Spinal cord (tissue), 10 donors: ENCODE measurements around the gene RAP1GAP2. TPM values are rescaled to one million over a fixed set of nuclear protein-coding genes. Genes with fewer than 3 reads are reported as not detected.
"Not testable (repeated sequence)": the region's sequence is repeated elsewhere in the genome, so short reads cannot be mapped to it uniquely, and the experiment has no call there.

Experiments used
- DNase-seq, 6 donors: peaks; one replicate each; pipeline versions ENCODE4 v3.0.0 to v3.0.0-alpha.2; 2013 to 2015; ENCODE audit warnings: low spot score in 6 of 6, low read depth in 4 of 6
- H3K27ac ChIP-seq: one replicate; pipeline ENCODE4 v1.5.1; 2013; ENCODE audit warnings: low read depth, low read length, control low read depth
- H3K27me3 ChIP-seq: one replicate; pipeline ENCODE4 v1.6.1; 2013; ENCODE audit warnings: low read length; ENCODE audit not compliant: control insufficient read depth, insufficient read depth
- H3K36me3 ChIP-seq: one replicate; pipeline ENCODE4 v1.6.1; 2013; ENCODE audit warnings: low read length; ENCODE audit not compliant: control insufficient read depth, insufficient read depth
- H3K4me1 ChIP-seq: one replicate; pipeline ENCODE4 v1.6.1; 2013; ENCODE audit warnings: low read length; ENCODE audit not compliant: control insufficient read depth, insufficient read depth
- H3K4me3 ChIP-seq: one replicate; pipeline ENCODE4 v1.5.1; 2013; ENCODE audit warnings: low read depth, low read length, control low read depth
- H3K9me3 ChIP-seq: one replicate; pipeline ENCODE4 v1.6.1; 2013; ENCODE audit warnings: low read length; ENCODE audit not compliant: control insufficient read depth, insufficient read depth
- WGBS: methylation state at CpG from one replicate; pipeline ENCODE4 v1.1.5; 2013; ENCODE audit warnings: missing lambda C conversion rate; ENCODE audit not compliant: insufficient coverage; 5-methylcytosine and 5-hydroxymethylcytosine counted together
- polyA plus RNA-seq, 2 donors: library from polyadenylated mRNA; unstranded; fragments of 120-200 nt; gene quantifications; one replicate each; pipeline ENCODE4 v1.2.1, GENCODE V29; 2013; ENCODE audit not compliant: insufficient read length in 2 of 2
- total RNA-seq, 2 donors: library from RNA; depleted of rRNA in 1 of 2; stranded (reverse); fragments of 120-200 nt in 1 of 2; fragments of >200 nt in 1 of 2; gene quantifications; one replicate each; pipeline versions ENCODE4 v1.2.3 to v1.2.4, GENCODE V29; 2013 to 2014
- donor health status: healthy.

RAP1GAP2 gene
- total and polyA plus RNA-seq, 4 donors, result 7.4 to 22.0 (median 16.1) TPM

GRCh38 chr17:2775206-2775605 is 21.0 kb upstream of the RAP1GAP2 start:
- H3K4me3 ChIP-seq, result no peak overlapping the region
- no peak overlapping the region for H3K27ac ChIP-seq
- WGBS, result 91% methylated on average over 6 of the region's 6 CpGs
- peaks cover 17% of the 10 kb centered on the region for H3K27me3 ChIP-seq
- no peaks in the 10 kb centered on the region for H3K9me3 ChIP-seq
- no peak for DNase-seq
- no peaks in the 10 kb centered on the region for H3K36me3 ChIP-seq
- peaks cover 21% of the 10 kb centered on the region for H3K4me1 ChIP-seq

- peaks cover 3% of the 10 kb centered on the region for H3K36me3 ChIP-seq
- H3K4me1 ChIP-seq, result peaks cover 25% of the 10 kb centered on the region
- H3K27ac ChIP-seq, result no peak overlapping the region
- peak in 3 of 6 donors; percentile 13 to 92 (median 75) for DNase-seq
- peak overlapping the region; percentile 32 for H3K4me3 ChIP-seq
- H3K9me3 ChIP-seq, result no peaks in the 10 kb centered on the region
- H3K27me3 ChIP-seq, result peaks cover 17% of the 10 kb centered on the region
- 0% methylated on average over 78 of the region's 80 CpGs for WGBS
These were observed 19.5 kb upstream of the RAP1GAP2 start for GRCh38 chr17:2776589-2777241.

- peak in 2 of 6 donors; percentile 26 to 49 for DNase-seq
- WGBS, result 25% methylated on average over 8 of the region's 11 CpGs
- Histone ChIP-seq H3K4me3 (peak overlapping the region; percentile 32), H3K27me3 (peaks cover 17% of the 10 kb centered on the region), H3K36me3 (peaks cover 3% of the 10 kb centered on the region), H3K27ac (no peak overlapping the region), H3K4me1 (peaks cover 25% of the 10 kb centered on the region), H3K9me3 (no peaks in the 10 kb centered on the region)
These were observed 18.9 kb upstream of the RAP1GAP2 start for GRCh38 chr17:2777242-2777867.

- Histone ChIP-seq H3K4me3 (no peak overlapping the region), H3K4me1 (peaks cover 25% of the 10 kb centered on the region)
- no CpG with 5 or more reads among the region's 6 CpGs for WGBS
These were observed 17.7 kb upstream of the RAP1GAP2 start for GRCh38 chr17:2778489-2778888.

GRCh38 chr17:2779545-2779944 is 16.7 kb upstream of the RAP1GAP2 start:
- H3K36me3 ChIP-seq, result peaks cover 3% of the 10 kb centered on the region
- no peak overlapping the region for H3K4me3 ChIP-seq
- WGBS, result 87% methylated on average over 7 of the region's 7 CpGs
- no peak for DNase-seq
- peaks cover 25% of the 10 kb centered on the region for H3K4me1 ChIP-seq
- no peak overlapping the region for H3K27ac ChIP-seq
- peaks cover 17% of the 10 kb centered on the region for H3K27me3 ChIP-seq
- no peaks in the 10 kb centered on the region for H3K9me3 ChIP-seq

More at GRCh38 chr17:2778489-2778888, 17.7 kb upstream of the RAP1GAP2 start:
- H3K36me3 ChIP-seq, result peaks cover 3% of the 10 kb centered on the region
- no peaks in the 10 kb centered on the region for H3K9me3 ChIP-seq
- H3K27me3 ChIP-seq, result peaks cover 17% of the 10 kb centered on the region
- DNase-seq, result no peak
- no peak overlapping the region for H3K27ac ChIP-seq

- WGBS, result 100% methylated on average over 4 of the region's 12 CpGs
- H3K27ac ChIP-seq, result no peak overlapping the region
These were observed 16.0 kb upstream of the RAP1GAP2 start for GRCh38 chr17:2780256-2780655.

GRCh38 chr17:2780931-2781454 is 15.2 kb upstream of the RAP1GAP2 start:
- peaks cover 14% of the 10 kb centered on the region for H3K27me3 ChIP-seq
- H3K9me3 ChIP-seq, result no peaks in the 10 kb centered on the region
- no peak overlapping the region for H3K4me3 ChIP-seq
- H3K27ac ChIP-seq, result no peak overlapping the region
- peaks cover 23% of the 10 kb centered on the region for H3K4me1 ChIP-seq
- 83% methylated on average over 9 of the region's 9 CpGs for WGBS
- no peak for DNase-seq
- H3K36me3 ChIP-seq, result peaks cover 5% of the 10 kb centered on the region

More at GRCh38 chr17:2780256-2780655, 16.0 kb upstream of the RAP1GAP2 start:
- no peak overlapping the region for H3K4me3 ChIP-seq
- H3K27me3 ChIP-seq, result peaks cover 17% of the 10 kb centered on the region
- no peaks in the 10 kb centered on the region for H3K9me3 ChIP-seq
- peaks cover 25% of the 10 kb centered on the region for H3K4me1 ChIP-seq
- H3K36me3 ChIP-seq, result peaks cover 5% of the 10 kb centered on the region
- DNase-seq, result no peak

- H3K9me3 ChIP-seq, H3K27ac ChIP-seq, H3K4me3 ChIP-seq, DNase-seq, H3K36me3 ChIP-seq: not testable (repeated sequence)
- Histone ChIP-seq H3K27me3 (peaks cover 10% of the 10 kb centered on the region), H3K4me1 (peaks cover 25% of the 10 kb centered on the region)
- 93% methylated on average over 15 of the region's 15 CpGs for WGBS
These were observed 14.6 kb upstream of the RAP1GAP2 start for GRCh38 chr17:2781598-2781997.

GRCh38 chr17:2782055-2782454 is 14.2 kb upstream of the RAP1GAP2 start:
- Histone ChIP-seq H3K9me3 (no peaks in the 10 kb centered on the region), H3K36me3 (peaks cover 7% of the 10 kb centered on the region), H3K27me3 (peaks cover 7% of the 10 kb centered on the region), H3K4me1 (peaks cover 21% of the 10 kb centered on the region), H3K27ac (no peak overlapping the region), H3K4me3 (no peak overlapping the region)
- no peak for DNase-seq
- WGBS, result 59% methylated on average over 5 of the region's 6 CpGs
